GM12878 (cell line): ENCODE measurements around the gene RTP5. TPM values are rescaled to one million over a fixed set of nuclear protein-coding genes. Genes with fewer than 3 reads are reported as not detected.

Experiments
- ATAC-seq: fragments of 200-7000 bp; cut with Tn5 transposase; 3 replicates; pipeline ENCODE4 v1.9.1; 2020; ENCODE audit warnings: mild to moderate bottlenecking, moderate library complexity
- BruUV-seq: library from RNA; stranded (reverse); fragments of 400-500 nt; replicated peaks from 2 replicates; lab custom pipeline; 2021; lab: Mats Ljungman, UMichigan
- CTCF ChIA-PET: fragments of 300-600 bp; sonication (Branson Sonifier 250); formaldehyde crosslinking; extraction: SDS; loops from one replicate; lab custom pipeline; 2021; ENCODE audit warnings: inconsistent platforms; lab: Yijun Ruan, JAX
- POLR2A ChIA-PET: fragments of 350-600 bp; formaldehyde crosslinking; extraction: SDS; loops from one replicate; lab custom pipeline; 2021; ENCODE audit warnings: inconsistent platforms; lab: Charles Lee
- RAD21 ChIA-PET: fragments of 300-600 bp; sonication (Branson Sonifier 250); formaldehyde crosslinking; loops from one replicate; lab custom pipeline; 2023; ENCODE audit warnings: antibody characterized with exemption; ENCODE audit not compliant: unreplicated experiment; lab: Charles Lee
- SMC1A ChIA-PET: fragments of 300-600 bp; sonication (Branson Sonifier 250); formaldehyde crosslinking; loops from one replicate; lab custom pipeline; 2023; ENCODE audit not compliant: unreplicated experiment, uncharacterized antibody; lab: Charles Lee
- DNase-seq: peaks from one replicate; pipeline ENCODE4 v3.0.0-alpha.2; 2011; ENCODE audit warnings: low read depth, low spot score
- FAIRE-seq: peaks from 3 replicates; lab custom pipeline; 2011; peaks lifted over from hg19 to GRCh38; lab: Jason Lieb, UNC
- H2AFZ ChIP-seq: 2 replicates; pipeline ENCODE4 v1.6.0; 2011; ENCODE audit warnings: low read depth, low read length, control low read depth; ENCODE audit not compliant: control insufficient read depth
- H3K27ac ChIP-seq: 2 replicates; pipeline ENCODE4 v1.5.1; 2011; ENCODE audit warnings: control low read depth; ENCODE audit not compliant: control insufficient read depth, insufficient read depth
- H3K27me3 ChIP-seq, 2 experiments: replicated peaks in 1 of 2; 2 replicates each; pipeline versions ENCODE4 v1.6.0 to v1.6.1; 2011; ENCODE audit warnings: low read length in 1 of 2; ENCODE audit not compliant: control insufficient read depth in 2 of 2, insufficient read depth in 2 of 2
- H3K36me3 ChIP-seq, 2 experiments: 2 replicates each; pipeline ENCODE4 v1.5.1; 2011; ENCODE audit warnings: low read length in 1 of 2; ENCODE audit not compliant: control insufficient read depth in 2 of 2, insufficient read depth in 2 of 2
- H3K4me1 ChIP-seq: 2 replicates; pipeline ENCODE4 v1.6.1; 2011; ENCODE audit warnings: mild to moderate bottlenecking, low read length, moderate library complexity, mixed read lengths; ENCODE audit not compliant: control insufficient read depth, insufficient read depth
- H3K4me2 ChIP-seq: 2 replicates; pipeline ENCODE4 v1.6.0; 2011; ENCODE audit warnings: control low read depth; ENCODE audit not compliant: control insufficient read depth, insufficient read depth
- H3K4me3 ChIP-seq: fragments of 200-600 bp; sonication (generic); 2 replicates; pipeline ENCODE4 v1.5.1; 2016
- H3K79me2 ChIP-seq: 2 replicates; pipeline ENCODE4 v1.6.0; 2011; ENCODE audit warnings: low read length; ENCODE audit not compliant: control insufficient read depth, insufficient read depth
- H3K9ac ChIP-seq: 2 replicates; pipeline ENCODE4 v1.8.0; 2011; ENCODE audit warnings: low read length, control low read depth, mixed read lengths; ENCODE audit not compliant: control insufficient read depth, insufficient read depth
- H3K9me3 ChIP-seq: replicated peaks from 3 replicates; pipeline ENCODE4 v1.5.1; 2011; ENCODE audit warnings: mild to moderate bottlenecking, low read length; ENCODE audit not compliant: control insufficient read depth, insufficient read depth
- H4K20me1 ChIP-seq: 2 replicates; pipeline ENCODE4 v1.6.0; 2011; ENCODE audit not compliant: control insufficient read depth, insufficient read depth
- EGR1 ChIP-seq, 2 experiments: IDR thresholded peaks; 1 replicate in 1 of 2; 2 replicates in 1 of 2; pipeline ENCODE4 v1.6.1; 2011 to 2012; ENCODE audit warnings: low read depth in 2 of 2, low read length in 2 of 2, borderline replicate concordance in 1 of 2, mild to moderate bottlenecking in 1 of 2, moderate library complexity in 1 of 2
- FOS ChIP-seq: IDR thresholded peaks from 3 replicates; pipeline ENCODE4 v1.6.1; 2011; ENCODE audit warnings: borderline replicate concordance; ENCODE audit not compliant: insufficient read length; ENCODE audit errors: extremely low read depth
- POU2F2 ChIP-seq: IDR thresholded peaks from 3 replicates; pipeline ENCODE4 v1.6.1; 2011; ENCODE audit warnings: low read depth, mild to moderate bottlenecking, low read length, borderline replicate concordance
- RBBP5 ChIP-seq: fragments of 200-600 bp; sonication (generic); conservative IDR thresholded peaks from 2 replicates; pipeline ENCODE4 v1.6.1; 2016
- RCOR1 ChIP-seq: conservative IDR thresholded peaks from 2 replicates; pipeline ENCODE4 v1.6.1; 2012; ENCODE audit warnings: low read depth, low read length, improper control_type of control experiment
- SPI1 ChIP-seq: IDR thresholded peaks from 2 replicates; pipeline ENCODE4 v1.6.1; 2011; ENCODE audit warnings: low read depth, mild to moderate bottlenecking, low read length, moderate library complexity, borderline replicate concordance; ENCODE audit not compliant: insufficient read depth
- SREBF1 ChIP-seq: IDR thresholded peaks from 2 replicates; pipeline ENCODE4 v1.6.1; 2012; ENCODE audit warnings: mild to moderate bottlenecking, low read length
- SREBF2 ChIP-seq: IDR thresholded peaks from 2 replicates; pipeline ENCODE4 v1.6.1; 2012; ENCODE audit warnings: mild to moderate bottlenecking, low read length
- WGBS: methylation state at CpG from one replicate; pipeline ENCODE4 v1.1.6; 2016; ENCODE audit warnings: low lambda C conversion rate; ENCODE audit not compliant: insufficient replicate concordance, insufficient coverage; ENCODE audit errors: missing lambda C conversion rate; 5-methylcytosine and 5-hydroxymethylcytosine counted together
- in situ Hi-C: fragments of 300-500 bp; cut with MboI; formaldehyde crosslinking; loops from 9 replicates; pipeline ENCODE4 v1.14.3; 2018; ENCODE audit warnings: mixed read lengths
- intact Hi-C: fragments of 100-400 bp; cut with micrococcal nuclease; formaldehyde crosslinking; loops from one replicate; pipeline ENCODE4 v1.14.2; 2022; ENCODE audit not compliant: unreplicated experiment
- polyA plus RNA-seq, 11 experiments: library from polyadenylated mRNA; depleted of rRNA in 4 of 11; unstranded in 6 of 11; stranded (reverse) in 5 of 11; fragments of >200 nt; fragmentation: Nextera tagmentation in 4 of 11; fragmentation: Illumina TruSeq in 1 of 11; extraction: Ambion mirVana in 4 of 11; extraction: Trizol in 1 of 11; gene quantifications; 1 replicate in 1 of 11; 2 replicates in 10 of 11; pipeline versions ENCODE4 v1.2.1 to v1.2.3, GENCODE V29; 2011 to 2016; ENCODE audit warnings: inconsistent platforms in 2 of 11, missing spikeins in 2 of 11, low read depth in 1 of 11
- total RNA-seq, 4 experiments: library from RNA; depleted of rRNA in 3 of 4; stranded (reverse); fragments of >200 nt in 3 of 4; fragmentation: Illumina TruSeq in 1 of 4; extraction: Trizol in 1 of 4; gene quantifications; 2 replicates each; pipeline versions ENCODE4 v1.2.1 to v1.2.3, GENCODE V29; 2013 to 2021
- TF ChIP-seq, protein P1 (sequence below): IDR thresholded peaks from 2 replicates; pipeline ENCODE4 v1.6.1; 2012; ENCODE audit warnings: low read depth, low read length, improper control_type of control experiment

RTP5 gene
- total and polyA plus RNA-seq, 10 of the 15 experiments (the other 5 are each of a cell fraction or from before 2014, with no cell fraction given): 0.05 TPM; not detected in 9

GRCh38 chr2:241887806-241888522, 18.4 kb downstream of the RTP5 start:
- ChIA-PET POLR2A (no interaction called here), CTCF (no interaction called here), RAD21 (no interaction called here), SMC1A (no interaction called here)
- BruUV-seq: no TSS peak
- Histone ChIP-seq H3K27ac (no peak overlapping the region), H3K4me1 (peaks cover 8% of the 10 kb centered on the region), H4K20me1 (no peaks in the 10 kb centered on the region), H2AFZ (no peak overlapping the region), H3K9me3 (no peaks in the 10 kb centered on the region; the same call in 2 of the 3 replicates), H3K27me3 (no peaks in the 10 kb centered on the region), H3K4me2 (no peak overlapping the region), H3K4me3 (no peak overlapping the region), H3K36me3 (no peaks in the 10 kb centered on the region), H3K79me2 (no peaks in the 10 kb centered on the region; the same call in 1 of the 2 replicates), H3K9ac (no peak overlapping the region)
- TF ChIP-seq SPI1 (no peak), SREBF1 (no peak), POU2F2 (no peak), RCOR1 (no peak), FOS (no peak), RBBP5 (no peak), EGR1 (IDR thresholded peaks at IDR 0.05; ENCODE audit: borderline replicate concordance in 1 of 2, low read depth in 2 of 2, low read length in 2 of 2) (no peak), SREBF2 (no peak)
- TF ChIP-seq, protein P1, sequence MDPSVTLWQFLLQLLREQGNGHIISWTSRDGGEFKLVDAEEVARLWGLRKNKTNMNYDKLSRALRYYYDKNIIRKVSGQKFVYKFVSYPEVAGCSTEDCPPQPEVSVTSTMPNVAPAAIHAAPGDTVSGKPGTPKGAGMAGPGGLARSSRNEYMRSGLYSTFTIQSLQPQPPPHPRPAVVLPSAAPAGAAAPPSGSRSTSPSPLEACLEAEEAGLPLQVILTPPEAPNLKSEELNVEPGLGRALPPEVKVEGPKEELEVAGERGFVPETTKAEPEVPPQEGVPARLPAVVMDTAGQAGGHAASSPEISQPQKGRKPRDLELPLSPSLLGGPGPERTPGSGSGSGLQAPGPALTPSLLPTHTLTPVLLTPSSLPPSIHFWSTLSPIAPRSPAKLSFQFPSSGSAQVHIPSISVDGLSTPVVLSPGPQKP: no peak
- no peak for FAIRE-seq
- DNase-seq: no peak
- intact Hi-C loops: no loop called here
- no peak for ATAC-seq
- WGBS: 96% methylated on average over 15 of the region's 24 CpGs
- in situ Hi-C loops: no loop called here
